Bronchus fibroblast of lung (primary cell): ENCODE results near the gene AEN. TPM values are rescaled to one million over a fixed set of nuclear protein-coding genes. Genes with fewer than 3 reads are reported as not detected.

Source experiments
- total RNA-seq: library from RNA; depleted of rRNA; stranded (reverse); fragments of >200 nt; gene quantifications from 2 replicates; pipeline ENCODE4 v1.2.3, GENCODE V29; 2015

AEN gene, protein sequence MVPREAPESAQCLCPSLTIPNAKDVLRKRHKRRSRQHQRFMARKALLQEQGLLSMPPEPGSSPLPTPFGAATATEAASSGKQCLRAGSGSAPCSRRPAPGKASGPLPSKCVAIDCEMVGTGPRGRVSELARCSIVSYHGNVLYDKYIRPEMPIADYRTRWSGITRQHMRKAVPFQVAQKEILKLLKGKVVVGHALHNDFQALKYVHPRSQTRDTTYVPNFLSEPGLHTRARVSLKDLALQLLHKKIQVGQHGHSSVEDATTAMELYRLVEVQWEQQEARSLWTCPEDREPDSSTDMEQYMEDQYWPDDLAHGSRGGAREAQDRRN
- 32.4 and 35.1 TPM in 2 replicates for total RNA-seq

DNA sequence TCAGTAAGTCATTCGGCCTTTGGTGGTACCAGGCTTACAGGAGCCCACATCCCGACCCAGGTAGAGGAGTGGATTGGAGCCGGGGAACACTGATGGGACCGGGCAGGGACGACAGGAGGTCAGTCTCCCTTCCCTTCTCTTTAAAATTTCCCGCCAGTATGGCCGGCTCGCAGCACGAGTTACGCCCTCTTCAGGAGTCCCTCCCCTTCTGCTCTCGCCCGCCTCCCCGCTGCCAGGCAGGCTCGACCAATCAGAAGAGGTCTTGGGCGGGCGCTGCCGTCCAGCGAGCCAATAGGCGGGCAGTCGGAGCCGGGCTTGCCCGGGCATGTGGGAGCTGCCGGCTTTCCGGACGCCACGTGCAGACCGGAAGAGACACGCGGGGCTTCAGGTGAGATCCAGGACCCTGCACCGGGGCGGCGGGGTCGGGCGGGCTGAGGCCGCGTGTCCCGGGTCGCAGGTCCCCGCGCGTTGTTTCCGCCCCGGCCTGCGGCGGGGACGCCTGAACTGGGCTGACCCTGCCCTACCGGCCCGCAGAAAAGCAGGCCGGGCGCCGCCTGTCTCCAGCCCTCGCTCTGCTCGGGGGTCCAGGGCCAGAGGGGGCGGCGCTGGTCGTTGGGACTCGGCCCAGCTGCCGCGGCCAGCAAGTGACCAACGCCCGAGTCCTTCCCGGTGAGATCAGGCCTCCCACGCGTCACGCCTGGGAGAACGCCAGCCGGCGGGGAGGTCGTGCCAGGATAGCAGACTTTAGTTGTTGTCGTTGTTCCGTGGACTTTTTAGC, at the start of gene AEN:
Gene AEN (plus strand): TSS at position 346 of the 778 bp plus-strand sequence. CDS start 4,870 bp downstream, outside the sequence.

DNA sequence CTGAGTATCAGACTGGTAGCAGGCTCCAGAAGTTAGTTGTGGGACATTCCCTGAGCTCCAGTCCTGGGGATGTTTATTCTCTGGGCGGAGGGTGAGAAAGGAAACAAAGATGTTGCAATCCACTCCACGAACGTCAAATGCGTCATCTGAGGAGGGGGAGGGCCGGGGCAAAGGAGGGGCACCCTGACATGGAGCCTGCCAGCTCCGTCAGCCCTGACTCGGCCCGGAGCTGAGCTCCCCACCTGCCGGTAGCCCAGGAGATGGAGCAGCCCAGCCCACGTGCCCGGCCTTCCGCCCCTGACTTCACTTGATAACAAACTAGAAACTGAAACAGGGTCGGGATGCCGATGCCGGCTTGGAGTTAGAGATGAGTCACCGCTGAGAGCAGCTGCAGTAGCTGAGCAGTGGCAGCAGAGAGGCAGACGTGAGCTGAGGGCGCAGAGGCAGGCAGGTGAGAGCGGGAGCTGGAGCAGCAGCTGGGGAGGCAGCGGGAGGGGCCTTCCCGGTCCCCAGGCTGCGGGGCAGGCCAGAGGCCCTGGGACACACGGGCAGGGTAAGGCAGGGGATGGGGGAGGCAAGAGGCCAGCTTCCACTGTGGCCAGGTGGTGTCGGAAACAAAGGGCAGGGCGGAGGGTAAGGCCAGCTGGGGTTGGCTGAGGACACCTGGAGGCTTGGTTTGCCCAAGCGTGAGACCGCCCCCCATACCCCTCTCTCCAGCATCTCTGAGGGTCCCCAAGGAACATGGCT, 17.7 kb downstream of the AEN start, which contains the start of gene ISG20:
Gene ISG20 (plus strand): TSS at position 391 of the 747 bp plus-strand sequence. CDS start 351 bp downstream, at position 742.

Other genes starting within 250 kb of the AEN start
- 15.1 and 23.0 TPM in 2 replicates for gene MRPL46, start 154.0 kb upstream of the AEN start, total RNA-seq
- gene MRPS11, start 153.6 kb upstream of the AEN start, total RNA-seq: 29.4 and 34.5 TPM in 2 replicates
- 6.6 and 7.1 TPM in 2 replicates for gene DET1, start 74.7 kb upstream of the AEN start, total RNA-seq
- gene ISG20, start 17.7 kb downstream of the AEN start, total RNA-seq: 3.0 and 5.1 TPM in 2 replicates
- gene ACAN, start 182.1 kb downstream of the AEN start, total RNA-seq: under 0.01 and 0.17 TPM in 2 replicates